ENCODE data around the gene CDH13.

DNA sequence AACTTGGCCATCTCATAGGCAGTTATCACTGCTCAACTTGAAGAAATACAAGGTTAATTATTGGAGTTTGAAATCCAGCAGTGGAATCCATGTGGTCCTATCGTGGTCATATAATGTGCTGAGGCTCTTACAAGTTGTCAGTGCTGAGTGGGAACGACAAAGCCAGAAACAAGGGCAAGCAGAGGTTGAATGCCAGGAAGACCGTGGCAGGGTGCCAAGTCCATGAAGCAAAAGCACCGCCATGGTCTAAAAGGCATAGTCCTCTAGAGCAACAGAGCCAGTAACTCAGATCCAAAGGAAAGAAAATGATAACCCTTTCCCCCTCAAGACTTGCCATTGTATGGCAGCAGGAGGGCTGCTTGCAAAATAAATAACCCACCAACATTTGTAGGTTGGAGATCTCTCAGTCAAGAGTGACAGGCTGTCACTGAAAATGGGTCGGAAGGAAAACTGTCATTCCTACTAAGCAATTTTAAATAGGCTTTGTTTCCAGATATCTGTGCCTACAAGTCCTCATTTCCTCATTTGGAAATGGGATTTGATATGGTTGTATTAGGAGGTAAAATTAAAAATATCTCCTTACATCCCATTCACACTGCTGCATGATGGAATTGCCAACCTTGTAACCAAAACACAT is 1144.7 kb downstream of the CDH13 start:
- TF ChIP-seq, protein P1, sequence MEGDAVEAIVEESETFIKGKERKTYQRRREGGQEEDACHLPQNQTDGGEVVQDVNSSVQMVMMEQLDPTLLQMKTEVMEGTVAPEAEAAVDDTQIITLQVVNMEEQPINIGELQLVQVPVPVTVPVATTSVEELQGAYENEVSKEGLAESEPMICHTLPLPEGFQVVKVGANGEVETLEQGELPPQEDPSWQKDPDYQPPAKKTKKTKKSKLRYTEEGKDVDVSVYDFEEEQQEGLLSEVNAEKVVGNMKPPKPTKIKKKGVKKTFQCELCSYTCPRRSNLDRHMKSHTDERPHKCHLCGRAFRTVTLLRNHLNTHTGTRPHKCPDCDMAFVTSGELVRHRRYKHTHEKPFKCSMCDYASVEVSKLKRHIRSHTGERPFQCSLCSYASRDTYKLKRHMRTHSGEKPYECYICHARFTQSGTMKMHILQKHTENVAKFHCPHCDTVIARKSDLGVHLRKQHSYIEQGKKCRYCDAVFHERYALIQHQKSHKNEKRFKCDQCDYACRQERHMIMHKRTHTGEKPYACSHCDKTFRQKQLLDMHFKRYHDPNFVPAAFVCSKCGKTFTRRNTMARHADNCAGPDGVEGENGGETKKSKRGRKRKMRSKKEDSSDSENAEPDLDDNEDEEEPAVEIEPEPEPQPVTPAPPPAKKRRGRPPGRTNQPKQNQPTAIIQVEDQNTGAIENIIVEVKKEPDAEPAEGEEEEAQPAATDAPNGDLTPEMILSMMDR (IDR thresholded peaks at IDR 0.05): no peak
- TF ChIP-seq POLR2A (IDR thresholded peaks at IDR 0.05): no peak
- no peak for TF ChIP-seq EP300 (IDR thresholded peaks at IDR 0.05)
